GM23338 (cell line): ENCODE results near the gene NCOR2. TPM values are rescaled to one million over a fixed set of nuclear protein-coding genes. Genes with fewer than 3 reads are reported as not detected.

Experiments used
- ATAC-seq: fragments of 200-7000 bp; cut with Tn5 transposase; 3 replicates; pipeline ENCODE4 v1.9.1; 2020
- DNase-seq: peaks from one replicate; pipeline ENCODE4 v3.0.0-alpha.2; 2015; ENCODE audit warnings: low spot score
- H2AFZ ChIP-seq: fragments of 200-600 bp; sonication (generic); 2 replicates; pipeline ENCODE4 v1.8.0; 2016; ENCODE audit warnings: antibody characterized with exemption, mild to moderate bottlenecking, moderate library complexity
- H3F3A ChIP-seq: fragments of 200-600 bp; sonication (generic); replicated peaks from 2 replicates; pipeline ENCODE4 v1.8.0; 2017; ENCODE audit warnings: antibody characterized with exemption, mixed run types, low read depth
- H3K27ac ChIP-seq: fragments of 200-600 bp; sonication (generic); 2 replicates; pipeline ENCODE4 v1.6.1; 2016; ENCODE audit warnings: low read depth
- H3K27me3 ChIP-seq: fragments of 200-600 bp; sonication (generic); 2 replicates; pipeline ENCODE4 v1.8.0; 2016; ENCODE audit warnings: mild to moderate bottlenecking, mixed run types, moderate library complexity; ENCODE audit not compliant: insufficient read depth
- H3K36me3 ChIP-seq: fragments of 200-600 bp; sonication (generic); 2 replicates; pipeline ENCODE4 v1.8.0; 2016; ENCODE audit warnings: mild to moderate bottlenecking; ENCODE audit not compliant: insufficient read depth
- H3K4me1 ChIP-seq: fragments of 200-600 bp; sonication (generic); 2 replicates; pipeline ENCODE4 v1.8.0; 2016; ENCODE audit warnings: mild to moderate bottlenecking, moderate library complexity; ENCODE audit not compliant: insufficient read depth
- H3K4me2 ChIP-seq: fragments of 200-600 bp; sonication (generic); 2 replicates; pipeline ENCODE4 v1.7.1; 2017; ENCODE audit warnings: mixed run types
- H3K4me3 ChIP-seq: fragments of 200-600 bp; sonication (generic); 2 replicates; pipeline ENCODE4 v1.6.1; 2016; ENCODE audit warnings: mixed run types
- H3K79me2 ChIP-seq: fragments of 200-600 bp; sonication (generic); replicated peaks from 2 replicates; pipeline ENCODE4 v1.8.0; 2017; ENCODE audit warnings: mild to moderate bottlenecking; ENCODE audit not compliant: insufficient read depth
- H3K9me2 ChIP-seq: fragments of 200-600 bp; sonication (generic); 2 replicates; pipeline ENCODE4 v1.8.0; 2017; ENCODE audit not compliant: insufficient read depth
- H4K20me1 ChIP-seq: fragments of 200-600 bp; sonication (generic); replicated peaks from 2 replicates; pipeline ENCODE4 v1.8.0; 2017; ENCODE audit warnings: mild to moderate bottlenecking; ENCODE audit not compliant: insufficient read depth
- H3K27ac Mint-ChIP-seq: 2 replicates; pipeline ENCODE4 v1.8.0; 2020; ENCODE audit warnings: inconsistent platforms, mild to moderate bottlenecking, moderate library complexity, mixed read lengths
- H3K27me3 Mint-ChIP-seq: 3 replicates; pipeline ENCODE4 v1.8.0; 2022; ENCODE audit warnings: low read depth, mild to moderate bottlenecking, moderate library complexity, mixed read lengths, inconsistent platforms; ENCODE audit not compliant: insufficient read depth, poor library complexity
- H3K36me3 Mint-ChIP-seq: 3 replicates; pipeline ENCODE4 v1.8.0; 2021; ENCODE audit warnings: low read depth, mild to moderate bottlenecking, inconsistent platforms, moderate library complexity, mixed read lengths
- H3K4me1 Mint-ChIP-seq: 3 replicates; pipeline ENCODE4 v1.8.0; 2020; ENCODE audit warnings: mild to moderate bottlenecking, inconsistent platforms, mixed read lengths
- H3K4me3 Mint-ChIP-seq: 3 replicates; pipeline ENCODE4 v1.8.0; 2021; ENCODE audit warnings: moderate library complexity, mild to moderate bottlenecking, inconsistent platforms, mixed read lengths
- H3K9me3 Mint-ChIP-seq: 3 replicates; pipeline ENCODE4 v1.8.0; 2020; ENCODE audit warnings: moderate library complexity, mild to moderate bottlenecking, inconsistent platforms, mixed read lengths
- ETS1 ChIP-seq: IDR thresholded peaks from 2 replicates; pipeline ENCODE4 v1.6.1; 2016; ENCODE audit warnings: antibody characterized with exemption
- STAT1 ChIP-seq: IDR thresholded peaks from one replicate; pipeline ENCODE4 v1.6.1; 2016; ENCODE audit warnings: antibody characterized with exemption; ENCODE audit not compliant: unreplicated experiment
- polyA plus RNA-seq: library from polyadenylated mRNA; unstranded; fragments of >200 nt; fragmentation: Nextera tagmentation; extraction: Ambion mirVana; gene quantifications from 2 replicates; pipeline ENCODE4 v1.2.1, GENCODE V29; 2016
- total RNA-seq: library from RNA; depleted of rRNA; stranded (reverse); fragments of >200 nt; shearing (Covaris generic); gene quantifications from 2 replicates; pipeline ENCODE4 v1.2.3, GENCODE V29; 2014
- TF ChIP-seq, protein P1 (sequence below): IDR thresholded peaks from one replicate; pipeline ENCODE4 v1.6.1; 2018; ENCODE audit warnings: antibody characterized with exemption; ENCODE audit not compliant: unreplicated experiment
- TF ChIP-seq, protein P2 (sequence below), 2 experiments: fragments of 200-600 bp in 1 of 2; sonication (generic) in 1 of 2; conservative IDR thresholded peaks; 2 replicates each; pipeline versions ENCODE4 v1.5.1 to v1.6.1; 2016 to 2017; ENCODE audit warnings: antibody characterized with exemption in 2 of 2, low read depth in 2 of 2, mild to moderate bottlenecking in 2 of 2, moderate library complexity in 1 of 2

NCOR2 gene
- total and polyA plus RNA-seq, 2 experiments from 2014 or later = 69.6 to 190 TPM

- H3K27ac ChIP-seq = no peak overlapping the region
Measured at GRCh38 chr12:124588751-124589267, 21.4 kb upstream of the NCOR2 start.

More at GRCh38 chr12:124588751-124589267, 21.4 kb upstream of the NCOR2 start:
- no peak overlapping the region for H3K27ac Mint-ChIP-seq
- H3K4me1 ChIP-seq = no peaks in the 10 kb centered on the region
- no peaks in the 10 kb centered on the region for H4K20me1 ChIP-seq
- peaks cover 7% of the 10 kb centered on the region for H3K27me3 Mint-ChIP-seq
- no peaks in the 10 kb centered on the region for H3K79me2 ChIP-seq
- H3K36me3 Mint-ChIP-seq = no peaks in the 10 kb centered on the region
- H3K27me3 ChIP-seq = no peaks in the 10 kb centered on the region
- no peak for TF ChIP-seq ETS1
- no peak for TF ChIP-seq STAT1
- TF ChIP-seq, protein P1, sequence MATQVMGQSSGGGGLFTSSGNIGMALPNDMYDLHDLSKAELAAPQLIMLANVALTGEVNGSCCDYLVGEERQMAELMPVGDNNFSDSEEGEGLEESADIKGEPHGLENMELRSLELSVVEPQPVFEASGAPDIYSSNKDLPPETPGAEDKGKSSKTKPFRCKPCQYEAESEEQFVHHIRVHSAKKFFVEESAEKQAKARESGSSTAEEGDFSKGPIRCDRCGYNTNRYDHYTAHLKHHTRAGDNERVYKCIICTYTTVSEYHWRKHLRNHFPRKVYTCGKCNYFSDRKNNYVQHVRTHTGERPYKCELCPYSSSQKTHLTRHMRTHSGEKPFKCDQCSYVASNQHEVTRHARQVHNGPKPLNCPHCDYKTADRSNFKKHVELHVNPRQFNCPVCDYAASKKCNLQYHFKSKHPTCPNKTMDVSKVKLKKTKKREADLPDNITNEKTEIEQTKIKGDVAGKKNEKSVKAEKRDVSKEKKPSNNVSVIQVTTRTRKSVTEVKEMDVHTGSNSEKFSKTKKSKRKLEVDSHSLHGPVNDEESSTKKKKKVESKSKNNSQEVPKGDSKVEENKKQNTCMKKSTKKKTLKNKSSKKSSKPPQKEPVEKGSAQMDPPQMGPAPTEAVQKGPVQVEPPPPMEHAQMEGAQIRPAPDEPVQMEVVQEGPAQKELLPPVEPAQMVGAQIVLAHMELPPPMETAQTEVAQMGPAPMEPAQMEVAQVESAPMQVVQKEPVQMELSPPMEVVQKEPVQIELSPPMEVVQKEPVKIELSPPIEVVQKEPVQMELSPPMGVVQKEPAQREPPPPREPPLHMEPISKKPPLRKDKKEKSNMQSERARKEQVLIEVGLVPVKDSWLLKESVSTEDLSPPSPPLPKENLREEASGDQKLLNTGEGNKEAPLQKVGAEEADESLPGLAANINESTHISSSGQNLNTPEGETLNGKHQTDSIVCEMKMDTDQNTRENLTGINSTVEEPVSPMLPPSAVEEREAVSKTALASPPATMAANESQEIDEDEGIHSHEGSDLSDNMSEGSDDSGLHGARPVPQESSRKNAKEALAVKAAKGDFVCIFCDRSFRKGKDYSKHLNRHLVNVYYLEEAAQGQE = no peak
- TF ChIP-seq, protein P2, sequence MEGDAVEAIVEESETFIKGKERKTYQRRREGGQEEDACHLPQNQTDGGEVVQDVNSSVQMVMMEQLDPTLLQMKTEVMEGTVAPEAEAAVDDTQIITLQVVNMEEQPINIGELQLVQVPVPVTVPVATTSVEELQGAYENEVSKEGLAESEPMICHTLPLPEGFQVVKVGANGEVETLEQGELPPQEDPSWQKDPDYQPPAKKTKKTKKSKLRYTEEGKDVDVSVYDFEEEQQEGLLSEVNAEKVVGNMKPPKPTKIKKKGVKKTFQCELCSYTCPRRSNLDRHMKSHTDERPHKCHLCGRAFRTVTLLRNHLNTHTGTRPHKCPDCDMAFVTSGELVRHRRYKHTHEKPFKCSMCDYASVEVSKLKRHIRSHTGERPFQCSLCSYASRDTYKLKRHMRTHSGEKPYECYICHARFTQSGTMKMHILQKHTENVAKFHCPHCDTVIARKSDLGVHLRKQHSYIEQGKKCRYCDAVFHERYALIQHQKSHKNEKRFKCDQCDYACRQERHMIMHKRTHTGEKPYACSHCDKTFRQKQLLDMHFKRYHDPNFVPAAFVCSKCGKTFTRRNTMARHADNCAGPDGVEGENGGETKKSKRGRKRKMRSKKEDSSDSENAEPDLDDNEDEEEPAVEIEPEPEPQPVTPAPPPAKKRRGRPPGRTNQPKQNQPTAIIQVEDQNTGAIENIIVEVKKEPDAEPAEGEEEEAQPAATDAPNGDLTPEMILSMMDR (conservative IDR thresholded peaks at IDR 0.05; ENCODE audit: low read depth in 2 of 2) = no peak
- DNase-seq = no peak
- no peak overlapping the region for H3K4me3 ChIP-seq
- H3K4me2 ChIP-seq = no peak overlapping the region
- H3K4me3 Mint-ChIP-seq = no peak overlapping the region
- no peaks in the 10 kb centered on the region for H3K36me3 ChIP-seq
- peaks cover 2% of the 10 kb centered on the region; the same call in 2 of the 3 replicates for H3K9me3 Mint-ChIP-seq
- H3K9me2 ChIP-seq = no peaks in the 10 kb centered on the region
- no peak overlapping the region for H2AFZ ChIP-seq
- ATAC-seq = no peak
- H3K4me1 Mint-ChIP-seq = 0 out of 3 replicates have a peak, but pooled peaks cover 2% of the 10 kb centered on the region
- no peaks in the 10 kb centered on the region for H3F3A ChIP-seq
